ENCODE data around the gene CPA3. TPM values are rescaled to one million over a fixed set of nuclear protein-coding genes. Genes with fewer than 3 reads are reported as not detected.

Gene CPA3
- total RNA-seq, result not detected in 2 replicates

GRCh38 chr3:148865049-148865448 lies at the start of gene CPA3:
Gene CPA3 (plus strand): TSS chr3:148865296. CDS start chr3:148865308, 12 bp downstream.

GRCh38 chr3:148827585-148827984 lies 37.5 kb upstream of the CPA3 start, which contains the start of gene CPB1:
Gene CPB1 (plus strand): TSS chr3:148827811. CDS start chr3:148827824, 13 bp downstream.

Other genes starting within 250 kb of the CPA3 start
- 0.30 and 3.7 TPM in 2 replicates for gene AGTR1, start 167.4 kb upstream of the CPA3 start, total RNA-seq
- not detected in 2 replicates for gene CPB1, start 37.5 kb upstream of the CPA3 start, total RNA-seq
- 48.7 and 57.3 TPM in 2 replicates for gene GYG1, start 126.2 kb downstream of the CPA3 start, total RNA-seq
- gene HLTF, start 221.2 kb downstream of the CPA3 start, total RNA-seq, result 43.1 and 69.7 TPM in 2 replicates

Measured in smooth muscle cell of the pulmonary artery (primary cell).